BLaER1 (cell line): ENCODE data around the gene MCU.
A peak's percentile ranks its signal among the peaks of the same experiment; 100 is the strongest.
"Not testable (repeated sequence)": the region's sequence is repeated elsewhere in the genome, so short reads cannot be mapped to it uniquely, and the experiment has no call there.

Experiments
- H3K27ac ChIP-seq: shearing (Covaris generic); formaldehyde crosslinking; 2 replicates; pipeline ENCODE4 v1.8.1; 2022
- H3K27me3 ChIP-seq: shearing (Covaris generic); formaldehyde crosslinking; 2 replicates; pipeline ENCODE4 v1.8.1; 2022
- H3K36me3 ChIP-seq: shearing (Covaris generic); formaldehyde crosslinking; 2 replicates; pipeline ENCODE4 v1.8.1; 2022
- H3K4me1 ChIP-seq: shearing (Covaris generic); formaldehyde crosslinking; 2 replicates; pipeline ENCODE4 v1.8.1; 2022
- H3K4me2 ChIP-seq: shearing (Covaris generic); formaldehyde crosslinking; 2 replicates; pipeline ENCODE4 v1.8.1; 2022
- H3K4me3 ChIP-seq: shearing (Covaris generic); formaldehyde crosslinking; 2 replicates; pipeline ENCODE4 v1.8.1; 2022
- H3K9ac ChIP-seq: shearing (Covaris generic); formaldehyde crosslinking; 2 replicates; pipeline ENCODE4 v1.8.1; 2022
- H3K9me3 ChIP-seq: shearing (Covaris generic); formaldehyde crosslinking; 2 replicates; pipeline ENCODE4 v1.8.1; 2022
- H4K20me1 ChIP-seq: shearing (Covaris generic); formaldehyde crosslinking; 2 replicates; pipeline ENCODE4 v1.8.1; 2022
- Cebpa-rat ChIP-seq: shearing (Covaris generic); IDR thresholded peaks from 2 replicates; pipeline ENCODE4 v1.8.1; 2022

The MCU gene

GRCh38 chr10:72736176-72736827 lies 44.4 kb downstream of the MCU start:
- Histone ChIP-seq H3K4me3 (no peak overlapping the region), H3K27ac (no peak overlapping the region), H3K4me2 (peak overlapping the region; percentile 75)

GRCh38 chr10:72736828-72737220 lies 44.9 kb downstream of the MCU start:
- Histone ChIP-seq H3K9ac (no peak overlapping the region), H3K4me2 (peak overlapping the region; percentile 75), H3K27me3 (no peaks in the 10 kb centered on the region), H4K20me1 (no peaks in the 10 kb centered on the region), H3K4me3 (no peak overlapping the region), H3K9me3 (0 out of 2 replicates have a peak, but pooled peaks cover 6% of the 10 kb centered on the region), H3K27ac (no peak overlapping the region), H3K36me3 (peaks cover 3% of the 10 kb centered on the region; the same call in 1 of the 2 replicates), H3K4me1 (peaks cover 42% of the 10 kb centered on the region)
- no peak for TF ChIP-seq Cebpa-rat

More at GRCh38 chr10:72736176-72736827, 44.4 kb downstream of the MCU start:
- Histone ChIP-seq H3K4me1 (peaks cover 42% of the 10 kb centered on the region), H3K27me3 (no peaks in the 10 kb centered on the region), H3K9me3 (0 out of 2 replicates have a peak, but pooled peaks cover 6% of the 10 kb centered on the region), H3K9ac (no peak overlapping the region), H4K20me1 (no peaks in the 10 kb centered on the region), H3K36me3 (no peaks in the 10 kb centered on the region; the same call in 1 of the 2 replicates)
- no peak for TF ChIP-seq Cebpa-rat

GRCh38 chr10:72737357-72737756 lies 45.4 kb downstream of the MCU start:
- Histone ChIP-seq H3K4me2 (peak overlapping the region; percentile 75), H3K4me1 (peaks cover 42% of the 10 kb centered on the region)
- not testable (repeated sequence) for H4K20me1 ChIP-seq, H3K4me3 ChIP-seq, H3K9ac ChIP-seq, H3K27me3 ChIP-seq, H3K36me3 ChIP-seq, H3K9me3 ChIP-seq, H3K27ac ChIP-seq

GRCh38 chr10:72738486-72738885 lies 46.5 kb downstream of the MCU start:
- no peaks in the 10 kb centered on the region for H4K20me1 ChIP-seq
- H3K4me1 ChIP-seq = peaks cover 42% of the 10 kb centered on the region
- H3K4me3 ChIP-seq = no peak overlapping the region
- H3K9ac ChIP-seq = peak overlapping the region; percentile 21; the same call in 1 of the 2 replicates
- peak overlapping the region; percentile 75 for H3K4me2 ChIP-seq
- no peak for TF ChIP-seq Cebpa-rat
- H3K36me3 ChIP-seq = peaks cover 3% of the 10 kb centered on the region; the same call in 1 of the 2 replicates
- no peak overlapping the region; the same call in 1 of the 2 replicates for H3K27ac ChIP-seq
- no peaks in the 10 kb centered on the region for H3K27me3 ChIP-seq
- 0 out of 2 replicates have a peak, but pooled peaks cover 6% of the 10 kb centered on the region for H3K9me3 ChIP-seq

- Histone ChIP-seq H3K36me3 (peaks cover 3% of the 10 kb centered on the region; the same call in 1 of the 2 replicates), H3K27ac (no peak overlapping the region), H3K4me1 (peaks cover 38% of the 10 kb centered on the region), H3K9me3 (0 out of 2 replicates have a peak, but pooled peaks cover 6% of the 10 kb centered on the region), H4K20me1 (no peaks in the 10 kb centered on the region), H3K27me3 (no peaks in the 10 kb centered on the region), H3K4me3 (no peak overlapping the region), H3K4me2 (no peak overlapping the region), H3K9ac (no peak overlapping the region)
- no peak for TF ChIP-seq Cebpa-rat
Measured at GRCh38 chr10:72740528-72740927, 48.6 kb downstream of the MCU start.

- no peaks in the 10 kb centered on the region for H4K20me1 ChIP-seq
- no peak for TF ChIP-seq Cebpa-rat
- no peak overlapping the region for H3K27ac ChIP-seq
- H3K4me1 ChIP-seq = peaks cover 23% of the 10 kb centered on the region
- no peaks in the 10 kb centered on the region for H3K27me3 ChIP-seq
- peaks cover 3% of the 10 kb centered on the region; the same call in 1 of the 2 replicates for H3K36me3 ChIP-seq
- H3K4me3 ChIP-seq = no peak overlapping the region
- H3K9me3 ChIP-seq = 0 out of 2 replicates have a peak, but pooled peaks cover 6% of the 10 kb centered on the region
- H3K4me2 ChIP-seq = no peak overlapping the region
- no peak overlapping the region for H3K9ac ChIP-seq
Measured at GRCh38 chr10:72742092-72742491, 50.1 kb downstream of the MCU start.

- no peak overlapping the region for H3K9ac ChIP-seq
- H3K4me1 ChIP-seq = peaks cover 16% of the 10 kb centered on the region
- H3K4me3 ChIP-seq = no peak overlapping the region
- no peak overlapping the region for H3K4me2 ChIP-seq
- no peaks in the 10 kb centered on the region for H4K20me1 ChIP-seq
- TF ChIP-seq Cebpa-rat = no peak
- H3K9me3 ChIP-seq = 0 out of 2 replicates have a peak, but pooled peaks cover 6% of the 10 kb centered on the region
- H3K36me3 ChIP-seq = peaks cover 3% of the 10 kb centered on the region; the same call in 1 of the 2 replicates
- H3K27me3 ChIP-seq = no peaks in the 10 kb centered on the region
- no peak overlapping the region for H3K27ac ChIP-seq
Measured at GRCh38 chr10:72742797-72743196, 50.9 kb downstream of the MCU start.

GRCh38 chr10:72744566-72744965 lies 52.6 kb downstream of the MCU start:
- Histone ChIP-seq H3K27ac (no peak overlapping the region), H3K4me3 (no peak overlapping the region), H3K9me3 (0 out of 2 replicates have a peak, but pooled peaks cover 5% of the 10 kb centered on the region), H3K9ac (no peak overlapping the region), H3K4me2 (no peak overlapping the region), H4K20me1 (no peaks in the 10 kb centered on the region), H3K4me1 (no peaks in the 10 kb centered on the region), H3K27me3 (no peaks in the 10 kb centered on the region), H3K36me3 (peaks cover 3% of the 10 kb centered on the region; the same call in 1 of the 2 replicates)
- no peak for TF ChIP-seq Cebpa-rat

GRCh38 chr10:72746426-72747363 lies 54.8 kb downstream of the MCU start:
- Histone ChIP-seq H3K36me3 (no peaks in the 10 kb centered on the region; the same call in 1 of the 2 replicates), H3K4me3 (no peak overlapping the region), H3K4me2 (no peak overlapping the region), H3K9me3 (no peaks in the 10 kb centered on the region), H3K27ac (no peak overlapping the region), H3K4me1 (no peaks in the 10 kb centered on the region), H3K27me3 (no peaks in the 10 kb centered on the region), H3K9ac (no peak overlapping the region), H4K20me1 (no peaks in the 10 kb centered on the region)
- no peak for TF ChIP-seq Cebpa-rat
